K562 (cell line): ENCODE results near the gene TDRD3. TPM values are rescaled to one million over a fixed set of nuclear protein-coding genes. Genes with fewer than 3 reads are reported as not detected.

ENCODE experiments used
- ASH1L ChIP-seq: fragments of 450-650 bp; IDR thresholded peaks from 2 replicates; pipeline ENCODE4 v1.6.1; 2018; ENCODE audit warnings: borderline replicate concordance, mild to moderate bottlenecking, low read depth; ENCODE audit not compliant: partially characterized antibody
- CHD7 ChIP-seq: fragments of 200-600 bp; sonication (generic); IDR thresholded peaks from one replicate; pipeline ENCODE4 v1.6.1; 2012; ENCODE audit warnings: mild to moderate bottlenecking, low read depth, low read length, inconsistent platforms
- CSDE1 ChIP-seq, 2 experiments: fragments of 450-650 bp; IDR thresholded peaks; 2 replicates each; pipeline ENCODE4 v1.6.1; 2016; ENCODE audit warnings: mild to moderate bottlenecking in 1 of 2
- POLR3G ChIP-seq: IDR thresholded peaks from 2 replicates; pipeline ENCODE4 v1.6.1; 2011; ENCODE audit not compliant: insufficient read length, insufficient replicate concordance; ENCODE audit errors: extremely low read depth
- RCOR1 ChIP-seq, 2 experiments: IDR thresholded peaks; 2 replicates each; pipeline ENCODE4 v1.6.1; 2012; ENCODE audit warnings: low read depth in 2 of 2, low read length in 2 of 2, borderline replicate concordance in 1 of 2, improper control_type of control experiment in 1 of 2
- RFX7 ChIP-seq: fragments of 250-450 bp; sonication (Bioruptor Pico); IDR thresholded peaks from 2 replicates; pipeline ENCODE4 v1.5.1; 2021; ENCODE audit warnings: mild to moderate bottlenecking
- TFAM ChIP-seq: fragments of 250-450 bp; sonication (Bioruptor Pico); conservative IDR thresholded peaks from 2 replicates; pipeline ENCODE4 v1.5.0; 2021; ENCODE audit warnings: mild to moderate bottlenecking, moderate library complexity
- polyA plus RNA-seq, 8 experiments: library from polyadenylated mRNA; depleted of rRNA in 4 of 8; stranded (reverse) in 5 of 8; unstranded in 3 of 8; fragments of >200 nt; fragmentation: Nextera tagmentation in 2 of 8; fragmentation: Illumina TruSeq in 1 of 8; extraction: Ambion mirVana in 2 of 8; extraction: Trizol in 1 of 8; gene quantifications; 2 replicates each; pipeline versions ENCODE4 v1.2.1 to v1.2.3, GENCODE V29; 2011 to 2014; ENCODE audit warnings: inconsistent platforms in 1 of 8, missing spikeins in 1 of 8
- total RNA-seq, 7 experiments: library from RNA; depleted of rRNA in 6 of 7; stranded (reverse); fragments of >200 nt in 6 of 7; fragmentation: Illumina TruSeq in 2 of 7; extraction: Trizol in 2 of 7; gene quantifications; 2 replicates each; pipeline versions ENCODE4 v1.2.1 to v1.2.3, GENCODE V29; 2011 to 2021; ENCODE audit warnings: low replicate concordance in 1 of 7
- TF ChIP-seq, protein P1 (sequence below): fragments of 450-650 bp; formaldehyde crosslinking; IDR thresholded peaks from 2 replicates; pipeline ENCODE4 v1.4.0; 2020; ENCODE audit warnings: mild to moderate bottlenecking

Gene TDRD3
- total and polyA plus RNA-seq, 9 of the 15 experiments (the other 6 are each of a cell fraction or from before 2014, with no cell fraction given), result 3.6 to 16.4 (median 9.5) TPM

DNA sequence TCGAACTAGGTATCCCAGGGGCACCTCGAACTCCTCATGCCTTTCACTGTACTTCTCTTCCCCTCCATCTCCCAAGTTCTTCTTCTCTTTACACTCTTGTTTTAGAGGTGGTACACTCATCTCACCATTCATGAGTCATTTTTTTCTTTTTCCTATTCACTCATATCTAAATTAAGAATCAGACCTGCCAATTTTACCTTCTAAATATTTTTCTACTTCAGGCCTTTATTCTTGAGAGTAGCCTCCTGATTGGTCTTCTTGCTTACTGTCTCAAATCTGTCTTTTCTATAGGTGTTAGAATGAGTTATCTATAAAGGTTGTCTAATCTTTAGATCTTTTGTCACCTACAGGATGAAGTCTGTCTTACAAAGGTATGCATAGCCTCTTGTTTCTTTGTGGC lies 20.7 kb downstream of the TDRD3 start (continued):
- TF ChIP-seq POLR3G, result no peak
- TF ChIP-seq TFAM (CRISPR knock-in tag), result no peak
- TF ChIP-seq ASH1L, result no peak
- TF ChIP-seq RCOR1 (IDR thresholded peaks at IDR 0.05; ENCODE audit: borderline replicate concordance in 1 of 2, low read depth in 2 of 2, low read length in 2 of 2), result no peak
- TF ChIP-seq CHD7, result no peak
- no peak for TF ChIP-seq RFX7
- TF ChIP-seq CSDE1 (IDR thresholded peaks at IDR 0.05), result no peak
- TF ChIP-seq, protein P1, sequence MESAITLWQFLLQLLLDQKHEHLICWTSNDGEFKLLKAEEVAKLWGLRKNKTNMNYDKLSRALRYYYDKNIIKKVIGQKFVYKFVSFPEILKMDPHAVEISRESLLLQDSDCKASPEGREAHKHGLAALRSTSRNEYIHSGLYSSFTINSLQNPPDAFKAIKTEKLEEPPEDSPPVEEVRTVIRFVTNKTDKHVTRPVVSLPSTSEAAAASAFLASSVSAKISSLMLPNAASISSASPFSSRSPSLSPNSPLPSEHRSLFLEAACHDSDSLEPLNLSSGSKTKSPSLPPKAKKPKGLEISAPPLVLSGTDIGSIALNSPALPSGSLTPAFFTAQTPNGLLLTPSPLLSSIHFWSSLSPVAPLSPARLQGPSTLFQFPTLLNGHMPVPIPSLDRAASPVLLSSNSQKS, result no peak
